HepG2 (cell line): ENCODE results near the gene CYB5R3. TPM values are rescaled to one million over a fixed set of nuclear protein-coding genes. Genes with fewer than 3 reads are reported as not detected.

ENCODE experiments used
- ATAC-seq: fragments of 200-7000 bp; cut with Tn5 transposase; 3 replicates; pipeline ENCODE4 v1.9.1; 2020; ENCODE audit warnings: mild to moderate bottlenecking, moderate library complexity
- BruUV-seq: library from RNA; stranded (reverse); fragments of 400-500 nt; replicated peaks from 2 replicates; lab custom pipeline; 2021; lab: Mats Ljungman, UMichigan
- CTCF ChIA-PET: fragments of 300-600 bp; formaldehyde crosslinking; extraction: SDS; loops from one replicate; lab custom pipeline; 2021; ENCODE audit warnings: low total read pairs, inconsistent platforms, low intra/inter-chr PET ratio; lab: Yijun Ruan, JAX
- POLR2A ChIA-PET: fragments of 350-600 bp; sonication (Branson Sonifier 250); formaldehyde crosslinking; loops from one replicate; lab custom pipeline; 2020; ENCODE audit warnings: antibody characterized with exemption, inconsistent platforms; lab: Yijun Ruan, JAX
- DNase-seq: peaks from one replicate; pipeline ENCODE4 v3.0.0-alpha.2; 2015; ENCODE audit warnings: low spot score
- FAIRE-seq: peaks from 3 replicates; lab custom pipeline; 2011; peaks lifted over from hg19 to GRCh38; lab: Jason Lieb, UNC
- H2AFZ ChIP-seq: one replicate; pipeline ENCODE4 v1.6.1; 2011; ENCODE audit warnings: low read length, inconsistent platforms
- H3K27ac ChIP-seq: fragments of 300-600 bp; 3 replicates; pipeline ENCODE4 v1.8.0; 2011; ENCODE audit warnings: mixed run types, mild to moderate bottlenecking, mixed read lengths, low read length, inconsistent platforms; ENCODE audit not compliant: insufficient read depth; ENCODE audit errors: extremely low read length
- H3K27me3 ChIP-seq, 2 experiments: fragments of 200-600 bp in 1 of 2; 2 replicates in 1 of 2; 3 replicates in 1 of 2; pipeline versions ENCODE4 v1.6.0 to v1.8.0; 2011; ENCODE audit warnings: low read length in 2 of 2, mild to moderate bottlenecking in 2 of 2, moderate library complexity in 2 of 2, inconsistent platforms in 1 of 2; ENCODE audit not compliant: insufficient read depth in 2 of 2, control insufficient read depth in 1 of 2
- H3K36me3 ChIP-seq, 2 experiments: fragments of 200-600 bp in 1 of 2; replicated peaks in 1 of 2; 2 replicates in 1 of 2; 3 replicates in 1 of 2; pipeline versions ENCODE4 v1.5.1 to v1.8.0; 2011; ENCODE audit warnings: low read length in 2 of 2, inconsistent platforms in 1 of 2; ENCODE audit not compliant: insufficient read depth in 2 of 2, control insufficient read depth in 1 of 2
- H3K4me1 ChIP-seq: 2 replicates; pipeline ENCODE4 v1.5.1; 2012; ENCODE audit warnings: low read length, inconsistent platforms; ENCODE audit not compliant: insufficient read depth
- H3K4me2 ChIP-seq: 2 replicates; pipeline ENCODE4 v1.6.0; 2011; ENCODE audit warnings: low read depth, low read length, inconsistent platforms
- H3K4me3 ChIP-seq, 3 experiments: fragments of 200-600 bp in 1 of 3; sonication (generic), shearing (Covaris generic) in 1 of 3; replicated peaks in 1 of 3; 2 replicates each; pipeline ENCODE4 v1.5.1; 2011 to 2016; ENCODE audit warnings: low read length in 3 of 3, inconsistent platforms in 2 of 3, low read depth in 2 of 3, mild to moderate bottlenecking in 2 of 3, control low read depth in 1 of 3, mixed read lengths in 1 of 3; ENCODE audit not compliant: insufficient read depth in 1 of 3
- H3K79me2 ChIP-seq: one replicate; pipeline ENCODE4 v1.6.1; 2011; ENCODE audit warnings: low read length, inconsistent platforms; ENCODE audit not compliant: insufficient read depth
- H3K9ac ChIP-seq: 2 replicates; pipeline ENCODE4 v1.6.0; 2011; ENCODE audit warnings: mild to moderate bottlenecking, low read depth, low read length, inconsistent platforms; ENCODE audit not compliant: insufficient read depth
- H3K9me3 ChIP-seq: 2 replicates; pipeline ENCODE4 v1.5.1; 2012; ENCODE audit warnings: mild to moderate bottlenecking, low read length
- H4K20me1 ChIP-seq: 2 replicates; pipeline ENCODE4 v1.6.0; 2011; ENCODE audit warnings: inconsistent platforms, mild to moderate bottlenecking, low read length, moderate library complexity; ENCODE audit not compliant: insufficient read depth
- CERS6 ChIP-seq: sonication (generic); formaldehyde crosslinking; IDR thresholded peaks from 2 replicates; pipeline ENCODE4 v1.5.0; 2020; ENCODE audit warnings: missing genetic modification reagents
- MED13 ChIP-seq: sonication (generic); formaldehyde crosslinking; IDR thresholded peaks from 2 replicates; pipeline ENCODE4 v1.5.0; 2020; ENCODE audit warnings: missing genetic modification reagents
- RBM22 ChIP-seq: fragments of 200-400 bp; formaldehyde crosslinking; optimal IDR thresholded peaks from 2 replicates; pipeline ENCODE3; 2017; ENCODE audit warnings: mild to moderate bottlenecking, low read length, moderate library complexity
- ZNF768 ChIP-seq: sonication (generic); formaldehyde crosslinking; IDR thresholded peaks from 2 replicates; pipeline ENCODE4 v1.4.0; 2020; ENCODE audit warnings: missing genetic modification reagents
- WGBS: methylation state at CpG from one replicate; pipeline ENCODE4 v1.1.6; 2017; ENCODE audit warnings: low lambda C conversion rate; 5-methylcytosine and 5-hydroxymethylcytosine counted together
- in situ Hi-C: cut with HindIII; loops from 2 replicates; pipeline ENCODE4 v1.10.0; 2017; ENCODE audit warnings: low pct_unique_long_range_greater_than_20kb; ENCODE audit not compliant: extremely low pct_ligation_motif_present
- intact Hi-C: fragments of 100-400 bp; cut with micrococcal nuclease; formaldehyde crosslinking; loops from one replicate; pipeline ENCODE4 v1.10.0; 2022; ENCODE audit not compliant: unreplicated experiment
- polyA plus RNA-seq, 8 experiments: library from polyadenylated mRNA; depleted of rRNA in 3 of 8; stranded (reverse) in 7 of 8; unstranded in 1 of 8; fragments of >200 nt; fragmentation: Illumina TruSeq in 4 of 8; extraction: Trizol in 4 of 8; gene quantifications; 2 replicates each; pipeline versions ENCODE4 v1.2.1 to v1.2.3, GENCODE V29; 2011 to 2016; ENCODE audit warnings: low read depth in 4 of 8, missing spikeins in 1 of 8, mixed read lengths in 1 of 8; ENCODE audit not compliant: insufficient read depth in 1 of 8
- total RNA-seq, 5 experiments: library from RNA; depleted of rRNA; stranded (reverse); fragments of >200 nt; fragmentation: Illumina TruSeq; extraction: Trizol; gene quantifications; 2 replicates each; pipeline ENCODE4 v1.2.3, GENCODE V29; 2016; ENCODE audit warnings: low read depth in 1 of 5
- TF ChIP-seq, protein P1 (sequence below): sonication (generic); formaldehyde crosslinking; IDR thresholded peaks from 2 replicates; pipeline ENCODE4 v1.5.0; 2020; ENCODE audit warnings: missing genetic modification reagents

The CYB5R3 gene
- total and polyA plus RNA-seq, 2 of the 13 experiments (the other 11 are each of a cell fraction or from before 2014, with no cell fraction given): 32.4 to 305 TPM

GRCh38 chr22:42626431-42626830 is 22.8 kb downstream of the CYB5R3 start:
- intact Hi-C loops (no loop called here), in situ Hi-C loops (no loop called here)
- Histone ChIP-seq H3K4me2 (no peak overlapping the region), H3K79me2 (no peaks in the 10 kb centered on the region), H3K36me3 (peaks cover 45 to 75% of the 10 kb centered on the region in 2 experiments), H2AFZ (no peak overlapping the region), H4K20me1 (peaks cover 18% of the 10 kb centered on the region), H3K27ac (no peak overlapping the region), H3K9me3 (no peaks in the 10 kb centered on the region), H3K9ac (no peak overlapping the region)
- FAIRE-seq (no peak), ATAC-seq (no peak)
- CTCF ChIA-PET: no interaction called here
- WGBS: 96% methylated on average over 7 of the region's 7 CpGs
- no TSS peak for BruUV-seq
- TF ChIP-seq MED13 (CRISPR knock-in tag) (no peak), ZNF768 (peak; percentile 88; the same call in 1 of the 2 replicates), RBM22 (peak; percentile 16)
- TF ChIP-seq, all 625 proteins: peak for 2
- no peak for DNase-seq
- H3K4me3 ChIP-seq: no peak overlapping the region
- no peaks in the 10 kb centered on the region; the same call in 1 of the 2 replicates for H3K4me1 ChIP-seq
- POLR2A ChIA-PET: interaction anchor here (1.2 kb wide), 1 partner anchor 11 kb away, joined by 6 read pairs; the partner anchor contains the start of gene POLDIP3
- no peaks in the 10 kb centered on the region for H3K27me3 ChIP-seq

DNA sequence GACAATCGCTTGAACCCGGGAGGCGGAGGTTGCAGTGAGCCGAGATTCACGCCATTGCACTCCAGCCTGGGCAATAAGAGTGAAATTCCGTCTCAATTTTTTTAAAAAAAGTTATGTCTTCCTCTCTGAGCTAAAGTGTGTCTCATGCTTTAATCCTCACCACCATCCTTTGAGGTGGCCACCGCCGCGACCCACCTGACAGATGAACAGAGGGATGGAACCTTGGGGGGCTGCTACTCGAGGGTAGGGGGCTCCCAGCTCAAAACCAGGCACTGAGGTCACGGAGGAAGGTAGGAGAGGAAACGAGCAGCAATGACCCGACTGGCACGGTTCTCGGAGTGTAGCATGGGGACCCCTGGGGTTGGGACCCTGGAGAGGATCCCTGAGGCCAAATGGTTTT is 23.8 kb downstream of the CYB5R3 start:
- CTCF ChIA-PET: no interaction called here

More for the DNA sequence above, 23.8 kb downstream of the CYB5R3 start:
- Histone ChIP-seq H3K27ac (no peak overlapping the region), H3K4me2 (no peak overlapping the region), H3K79me2 (no peaks in the 10 kb centered on the region), H3K9me3 (no peaks in the 10 kb centered on the region), H3K27me3 (no peaks in the 10 kb centered on the region), H4K20me1 (peaks cover 9% of the 10 kb centered on the region), H2AFZ (no peak overlapping the region), H3K4me1 (no peaks in the 10 kb centered on the region; the same call in 1 of the 2 replicates), H3K4me3 (no peak overlapping the region), H3K9ac (no peak overlapping the region), H3K36me3 (peaks cover 40 to 74% of the 10 kb centered on the region in 2 experiments)
- TF ChIP-seq RBM22 (peak; percentile 66), CERS6 (CRISPR knock-in tag) (no peak)
- TF ChIP-seq, protein P1, sequence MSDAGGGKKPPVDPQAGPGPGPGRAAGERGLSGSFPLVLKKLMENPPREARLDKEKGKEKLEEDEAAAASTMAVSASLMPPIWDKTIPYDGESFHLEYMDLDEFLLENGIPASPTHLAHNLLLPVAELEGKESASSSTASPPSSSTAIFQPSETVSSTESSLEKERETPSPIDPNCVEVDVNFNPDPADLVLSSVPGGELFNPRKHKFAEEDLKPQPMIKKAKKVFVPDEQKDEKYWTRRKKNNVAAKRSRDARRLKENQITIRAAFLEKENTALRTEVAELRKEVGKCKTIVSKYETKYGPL (CRISPR knock-in tag): no peak
- FAIRE-seq: no peak
- WGBS: 96% methylated on average over 15 of the region's 15 CpGs
- POLR2A ChIA-PET: interaction anchor here (0.9 to 4.5 kb wide), 2 partner anchors 10 to 18 kb away, joined by 3 to 20 read pairs; no protein-coding TSS in a partner anchor
- intact Hi-C loops (no loop called here), in situ Hi-C loops (no loop called here)
- no TSS peak for BruUV-seq
- DNase-seq: no peak
- no peak for ATAC-seq
